SK-N-SH (cell line): ENCODE measurements around the gene INHBA. TPM values are rescaled to one million over a fixed set of nuclear protein-coding genes. Genes with fewer than 3 reads are reported as not detected.

ENCODE experiments used
- CTCF ChIA-PET: fragments of 300-600, 350-600 bp; formaldehyde crosslinking; extraction: SDS; loops from one replicate; lab custom pipeline; 2021; lab: Yijun Ruan, JAX
- POLR2A ChIA-PET: fragments of 350-600 bp; sonication (Branson Sonifier 250); formaldehyde crosslinking; extraction: SDS; loops from one replicate; lab custom pipeline; 2020; ENCODE audit warnings: antibody characterized with exemption, inconsistent platforms; lab: Yijun Ruan, JAX
- DNase-seq: peaks from one replicate; pipeline ENCODE4 v3.0.0; 2012
- H2AFZ ChIP-seq: fragments of 200-600 bp; sonication (generic); 2 replicates; pipeline ENCODE4 v1.8.1; 2016; ENCODE audit warnings: antibody characterized with exemption, mild to moderate bottlenecking, low read depth
- H3F3A ChIP-seq: fragments of 200-600 bp; sonication (generic); replicated peaks from 2 replicates; pipeline ENCODE3; 2016; ENCODE audit warnings: antibody characterized with exemption, mild to moderate bottlenecking; ENCODE audit not compliant: insufficient read depth
- H3K27ac ChIP-seq, 2 experiments: fragments of 200-500 bp in 1 of 2; fragments of 200-600 bp in 1 of 2; sonication (Bioruptor generic) in 1 of 2; sonication (generic), shearing (Covaris generic) in 1 of 2; 2 replicates each; pipeline versions ENCODE4 v1.5.1 to v1.6.1; 2014 to 2016; ENCODE audit warnings: low read depth in 2 of 2, inconsistent platforms in 1 of 2, low read length in 1 of 2, mild to moderate bottlenecking in 1 of 2, mixed read lengths in 1 of 2
- H3K27me3 ChIP-seq: fragments of 200-600 bp; sonication (generic), shearing (Covaris generic); 2 replicates; pipeline ENCODE4 v1.6.1; 2016; ENCODE audit warnings: mixed run types; ENCODE audit not compliant: insufficient read depth
- H3K36me3 ChIP-seq, 2 experiments: fragments of 200-500 bp in 1 of 2; fragments of 200-600 bp in 1 of 2; sonication (Bioruptor generic) in 1 of 2; sonication (generic) in 1 of 2; replicated peaks in 1 of 2; 2 replicates each; pipeline versions ENCODE3 to v1.5.1; 2014 to 2016; ENCODE audit warnings: low read length in 1 of 2, mild to moderate bottlenecking in 1 of 2; ENCODE audit not compliant: insufficient read depth in 2 of 2, control insufficient read depth in 1 of 2
- H3K4me1 ChIP-seq, 2 experiments: fragments of 200-500 bp in 1 of 2; fragments of 200-600 bp in 1 of 2; sonication (Bioruptor generic) in 1 of 2; sonication (generic), shearing (Covaris generic) in 1 of 2; 2 replicates each; pipeline versions ENCODE4 v1.5.1 to v1.6.1; 2014 to 2016; ENCODE audit warnings: low read depth in 1 of 2, low read length in 1 of 2, mixed run types in 1 of 2; ENCODE audit not compliant: insufficient read depth in 2 of 2, control insufficient read depth in 1 of 2
- H3K4me2 ChIP-seq: fragments of 200-600 bp; sonication (generic), shearing (Covaris generic); 2 replicates; pipeline ENCODE4 v1.6.1; 2017; ENCODE audit warnings: mixed run types
- H3K4me3 ChIP-seq, 2 experiments: fragments of 200-500 bp in 1 of 2; fragments of 200-600 bp in 1 of 2; sonication (Bioruptor generic) in 1 of 2; sonication (generic), shearing (Covaris generic) in 1 of 2; 2 replicates each; pipeline versions ENCODE4 v1.5.1 to v1.8.1; 2014 to 2016; ENCODE audit warnings: low read depth in 2 of 2, inconsistent platforms in 1 of 2, low read length in 1 of 2, mild to moderate bottlenecking in 1 of 2, mixed read lengths in 1 of 2, moderate library complexity in 1 of 2
- H3K79me2 ChIP-seq: fragments of 200-600 bp; sonication (generic); 2 replicates; pipeline ENCODE4 v1.8.1; 2017; ENCODE audit warnings: mild to moderate bottlenecking; ENCODE audit not compliant: insufficient read depth
- H3K9ac ChIP-seq: fragments of 200-600 bp; sonication (generic); 2 replicates; pipeline ENCODE4 v1.6.1; 2017; ENCODE audit warnings: mixed run types
- H3K9me2 ChIP-seq: fragments of 200-600 bp; sonication (generic); 2 replicates; pipeline ENCODE4 v1.6.1; 2017; ENCODE audit warnings: mixed run types
- H3K9me3 ChIP-seq: fragments of 200-600 bp; sonication (generic); 2 replicates; pipeline ENCODE4 v1.6.1; 2017; ENCODE audit warnings: mixed run types, mild to moderate bottlenecking, moderate library complexity
- H4K20me1 ChIP-seq: fragments of 200-600 bp; sonication (generic); 2 replicates; pipeline ENCODE4 v1.6.1; 2017; ENCODE audit warnings: mild to moderate bottlenecking, mixed run types; ENCODE audit not compliant: insufficient read depth
- ELF1 ChIP-seq: IDR thresholded peaks from 2 replicates; pipeline ENCODE4 v1.4.0; 2012
- EP300 ChIP-seq, 2 experiments: IDR thresholded peaks; 2 replicates each; pipeline versions ENCODE4 v1.4.0 to v1.6.1; 2012; ENCODE audit warnings: borderline replicate concordance in 1 of 2, low read depth in 1 of 2, low read length in 1 of 2
- FOSL2 ChIP-seq: IDR thresholded peaks from 2 replicates; pipeline ENCODE4 v1.4.0; 2012; ENCODE audit warnings: low read depth, mild to moderate bottlenecking, moderate library complexity, borderline replicate concordance
- FOXM1 ChIP-seq: IDR thresholded peaks from 2 replicates; pipeline ENCODE4 v1.4.0; 2012; ENCODE audit warnings: low read depth, mild to moderate bottlenecking
- GABPA ChIP-seq: IDR thresholded peaks from 2 replicates; pipeline ENCODE4 v1.4.0; 2012; ENCODE audit warnings: low read depth, mild to moderate bottlenecking
- GATA2 ChIP-seq: sonication (generic); formaldehyde crosslinking; IDR thresholded peaks from 2 replicates; pipeline ENCODE4 v1.5.0; 2020; ENCODE audit warnings: mild to moderate bottlenecking, missing genetic modification reagents
- MAX ChIP-seq: IDR thresholded peaks from 2 replicates; pipeline ENCODE4 v1.4.0; 2012; ENCODE audit warnings: low read depth
- MXI1 ChIP-seq: IDR thresholded peaks from 2 replicates; pipeline ENCODE4 v1.6.1; 2012; ENCODE audit warnings: mild to moderate bottlenecking, low read depth, low read length, improper control_type of control experiment
- NRF1 ChIP-seq: IDR thresholded peaks from 2 replicates; pipeline ENCODE4 v1.6.1; 2012; ENCODE audit warnings: low read depth, mild to moderate bottlenecking, low read length
- RAD21 ChIP-seq: IDR thresholded peaks from 2 replicates; pipeline ENCODE4 v1.6.1; 2012; ENCODE audit warnings: mild to moderate bottlenecking, low read length
- REST ChIP-seq: IDR thresholded peaks from 2 replicates; pipeline ENCODE4 v1.6.1; 2012; ENCODE audit warnings: mild to moderate bottlenecking, low read depth, low read length, moderate library complexity
- RFX5 ChIP-seq: IDR thresholded peaks from 2 replicates; pipeline ENCODE4 v1.6.1; 2012; ENCODE audit warnings: mild to moderate bottlenecking, improper control_type of control experiment, low read length
- RXRA ChIP-seq: IDR thresholded peaks from 2 replicates; pipeline ENCODE4 v1.4.0; 2012; ENCODE audit warnings: low read depth, mild to moderate bottlenecking, borderline replicate concordance
- SIN3A ChIP-seq: IDR thresholded peaks from 2 replicates; pipeline ENCODE4 v1.6.1; 2012; ENCODE audit warnings: low read depth, mild to moderate bottlenecking, low read length, moderate library complexity, borderline replicate concordance
- TAF1 ChIP-seq: IDR thresholded peaks from 2 replicates; pipeline ENCODE4 v1.6.1; 2012; ENCODE audit warnings: low read depth, mild to moderate bottlenecking, low read length, moderate library complexity, borderline replicate concordance
- TEAD4 ChIP-seq: IDR thresholded peaks from 2 replicates; pipeline ENCODE4 v1.4.0; 2012; ENCODE audit warnings: mild to moderate bottlenecking, borderline replicate concordance; ENCODE audit not compliant: insufficient read depth
- USF1 ChIP-seq: IDR thresholded peaks from 2 replicates; pipeline ENCODE4 v1.4.0; 2012; ENCODE audit warnings: low read depth, borderline replicate concordance
- ZBTB33 ChIP-seq: IDR thresholded peaks from 2 replicates; pipeline ENCODE4 v1.4.0; 2012; ENCODE audit warnings: low read depth, borderline replicate concordance
- WGBS: methylation state at CpG from one replicate; pipeline ENCODE4 v1.1.6; 2017; ENCODE audit warnings: low lambda C conversion rate; 5-methylcytosine and 5-hydroxymethylcytosine counted together
- polyA plus RNA-seq, 3 experiments: library from polyadenylated mRNA; depleted of rRNA; stranded (reverse); fragments of >200 nt; gene quantifications; 2 replicates each; pipeline ENCODE4 v1.2.3, GENCODE V29; 2012

Gene INHBA
- polyA plus RNA-seq, 1 of the 3 experiments (the other 2 are of a cell fraction): 81.0 TPM

- no peaks in the 10 kb centered on the region for H3K79me2 ChIP-seq
- peaks cover 0 to 5% of the 10 kb centered on the region in 2 experiments for H3K36me3 ChIP-seq
- no peaks in the 10 kb centered on the region for H3K27me3 ChIP-seq
- H3K4me1 ChIP-seq: no peaks in the 10 kb centered on the region
- H3K9me3 ChIP-seq: no peaks in the 10 kb centered on the region
- no peaks in the 10 kb centered on the region for H3F3A ChIP-seq
- no peak overlapping the region for H3K4me3 ChIP-seq
- TF ChIP-seq FOXM1 (no peak), RAD21 (no peak), EP300 (IDR thresholded peaks at IDR 0.05; ENCODE audit: borderline replicate concordance in 1 of 2, low read depth in 1 of 2, low read length in 1 of 2) (no peak), ELF1 (no peak), TEAD4 (no peak), MAX (no peak), MXI1 (no peak), GABPA (no peak), NRF1 (no peak), RXRA (no peak), ZBTB33 (no peak), RFX5 (no peak), TAF1 (no peak)
- TF ChIP-seq, all 33 proteins: peak for 0
- H3K4me2 ChIP-seq: no peak overlapping the region
- CTCF ChIA-PET: no interaction called here
- no peak overlapping the region for H3K9ac ChIP-seq
- H2AFZ ChIP-seq: no peak overlapping the region
- POLR2A ChIA-PET: no interaction called here
- H4K20me1 ChIP-seq: no peaks in the 10 kb centered on the region
- no peaks in the 10 kb centered on the region for H3K9me2 ChIP-seq
- 58% methylated on average over 4 of the region's 4 CpGs for WGBS
- DNase-seq: no peak
- no peak overlapping the region for H3K27ac ChIP-seq
Observed at GRCh38 chr7:41744161-41744560, 41.3 kb upstream of the INHBA start.

GRCh38 chr7:41742401-41743020 lies 39.6 kb upstream of the INHBA start:
- WGBS: 12% methylated on average over 2 of the region's 2 CpGs
- Histone ChIP-seq H3K9me2 (no peaks in the 10 kb centered on the region), H3K36me3 (peaks cover 0 to under 1% of the 10 kb centered on the region in 2 experiments), H3K4me3 (no peak overlapping the region), H3K4me1 (no peaks in the 10 kb centered on the region), H3F3A (no peaks in the 10 kb centered on the region), H3K27ac (no peak overlapping the region), H3K79me2 (no peaks in the 10 kb centered on the region), H2AFZ (no peak overlapping the region), H3K9ac (no peak overlapping the region), H4K20me1 (no peaks in the 10 kb centered on the region), H3K27me3 (no peaks in the 10 kb centered on the region), H3K4me2 (no peak overlapping the region), H3K9me3 (no peaks in the 10 kb centered on the region)
- DNase-seq: no peak
- ChIA-PET POLR2A (no interaction called here), CTCF (interaction anchor here (1.4 kb wide), 1 partner anchor 37 kb away, joined by 4 read pairs; no protein-coding TSS in a partner anchor)
- no peak for TF ChIP-seq EP300 (IDR thresholded peaks at IDR 0.05; ENCODE audit: borderline replicate concordance in 1 of 2, low read depth in 1 of 2, low read length in 1 of 2)
- no peak for TF ChIP-seq MAX
- TF ChIP-seq USF1: no peak
- TF ChIP-seq GATA2: no peak
- TF ChIP-seq REST: no peak
- no peak for TF ChIP-seq FOSL2
- TF ChIP-seq SIN3A: no peak
- no peak for TF ChIP-seq ELF1
- no peak for TF ChIP-seq ZBTB33
